Peyer's patch (tissue), 4 donors: ENCODE measurements around the gene LYPD4.

Experiments
- CTCF ChIP-seq, 6 experiments: fragments of 450-650 bp in 4 of 6; fragments of 200-600 bp in 2 of 6; sonication (generic) in 1 of 6; IDR thresholded peaks; one replicate each; pipeline ENCODE4 v1.5.1; 2017 to 2019; ENCODE audit warnings: antibody characterized with exemption in 6 of 6, mild to moderate bottlenecking in 3 of 6, moderate library complexity in 1 of 6
- POLR2A ChIP-seq, 2 donors: fragments of 450-650 bp; IDR thresholded peaks; one replicate each; pipeline ENCODE4 v1.5.1; 2017; ENCODE audit warnings: antibody characterized with exemption in 2 of 2, mild to moderate bottlenecking in 2 of 2, moderate library complexity in 2 of 2

GRCh38 chr19:41802770-41803169 is 41.7 kb downstream of the LYPD4 start:
- TF ChIP-seq CTCF (IDR thresholded peaks at IDR 0.05) (no peak), POLR2A (IDR thresholded peaks at IDR 0.05) (no peak)
